Ammon's horn (tissue), 1 donor: Measurements from ENCODE around the gene DAPK2.
"Not testable (repeated sequence)": the region's sequence is repeated elsewhere in the genome, so short reads cannot be mapped to it uniquely, and the experiment has no call there.

Experiments
- DNase-seq: peaks from one replicate; pipeline ENCODE4 v3.0.0-alpha.2; 2016; ENCODE audit warnings: low spot score

Gene DAPK2

DNA sequence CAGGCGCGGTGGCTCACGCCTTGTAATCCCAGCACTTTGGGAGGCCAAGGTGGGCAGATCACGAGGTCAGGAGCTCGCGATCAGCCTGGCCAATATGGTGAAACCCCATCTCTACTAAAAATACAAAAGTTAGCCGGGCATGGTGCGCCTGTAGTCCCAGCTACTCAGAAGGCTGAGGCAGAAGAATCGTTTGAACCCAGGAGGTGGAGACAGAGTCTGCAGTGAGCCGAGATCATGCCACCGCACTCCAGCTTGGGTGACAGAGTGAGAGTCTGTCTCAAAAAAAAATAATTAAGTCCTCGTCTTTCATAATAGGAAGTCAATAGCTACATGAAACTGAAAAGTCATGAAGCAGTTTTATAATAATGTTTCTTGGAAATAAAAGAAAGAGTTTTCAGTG lies 7.4 kb upstream of the DAPK2 start:
- not testable (repeated sequence) for DNase-seq

DNA sequence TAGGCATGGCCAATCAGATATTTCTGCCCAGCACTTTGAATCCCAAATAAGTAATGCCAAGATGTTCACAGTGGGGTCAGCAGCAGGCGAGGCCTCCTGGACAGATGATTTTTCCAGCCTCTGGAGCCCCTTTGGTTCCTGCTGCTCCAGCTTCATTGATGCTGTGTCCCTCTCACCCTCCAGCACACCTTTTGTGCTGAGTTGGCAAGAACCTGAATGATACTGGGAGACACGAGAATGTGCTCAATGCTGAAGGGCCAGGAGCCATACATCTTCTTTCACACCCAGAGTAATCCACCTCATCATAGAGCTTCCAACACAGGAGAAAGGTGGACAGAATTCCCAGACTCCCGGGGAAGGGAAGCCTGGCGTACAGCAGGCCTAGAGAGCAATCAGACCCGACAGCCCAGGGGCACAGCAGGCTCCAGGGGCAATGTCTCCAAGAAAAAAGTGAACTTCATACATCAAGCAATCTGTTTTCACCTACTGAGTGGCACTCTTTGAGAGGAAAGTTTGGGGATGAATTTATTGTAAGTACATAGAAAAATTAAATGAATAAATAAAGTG lies 6.7 kb upstream of the DAPK2 start:
- DNase-seq: no peak

GRCh38 chr15:64051407-64052259 lies 5.3 kb upstream of the DAPK2 start:
- no peak for DNase-seq

- DNase-seq: no peak
Observed at GRCh38 chr15:64051093-64051402, 4.8 kb upstream of the DAPK2 start.

GRCh38 chr15:64050281-64051092 lies 4.2 kb upstream of the DAPK2 start:
- peak; percentile 0 for DNase-seq

GRCh38 chr15:64048781-64049460 lies 2.6 kb upstream of the DAPK2 start:
- peak; percentile 1 for DNase-seq

DNA sequence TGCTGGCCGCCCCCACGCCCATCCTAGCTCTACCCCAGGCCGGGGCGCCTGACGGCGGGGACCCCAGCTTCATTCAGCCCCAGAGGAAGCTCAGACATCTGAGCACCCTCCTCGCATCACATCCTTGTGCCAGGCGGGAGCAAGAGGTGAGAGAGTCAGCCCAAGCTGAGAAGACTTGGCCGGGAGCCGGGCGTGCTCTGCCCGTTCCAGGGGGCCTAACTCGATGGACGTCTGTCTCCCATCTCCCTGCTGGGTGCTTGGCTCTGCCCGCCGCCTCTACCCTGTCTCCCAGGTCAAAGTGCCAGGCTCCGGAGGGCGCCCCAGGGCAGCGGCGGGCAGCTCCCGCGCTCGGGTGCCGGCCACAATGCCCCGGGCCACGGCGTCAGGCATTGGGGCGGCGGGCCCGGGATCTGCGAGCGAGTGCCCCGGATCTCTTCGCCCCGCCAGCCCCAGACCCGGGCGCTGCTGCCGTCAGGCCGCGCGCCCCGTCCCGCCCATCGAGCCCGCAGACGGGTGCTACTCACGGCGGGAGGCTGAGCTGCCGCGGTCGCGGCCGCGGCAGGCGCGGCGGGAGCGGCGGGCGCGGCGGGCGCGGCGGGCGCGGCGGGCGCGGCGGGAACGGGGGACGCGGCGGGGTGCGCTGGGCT lies 388 bp downstream of the DAPK2 start:
- DNase-seq: no peak

- no peak for DNase-seq
Observed at GRCh38 chr15:64045101-64045435, 1.2 kb downstream of the DAPK2 start.

GRCh38 chr15:64044300-64045100 lies 1.8 kb downstream of the DAPK2 start:
- DNase-seq: no peak

GRCh38 chr15:64038878-64039610 lies 7.2 kb downstream of the DAPK2 start:
- no peak for DNase-seq

DNA sequence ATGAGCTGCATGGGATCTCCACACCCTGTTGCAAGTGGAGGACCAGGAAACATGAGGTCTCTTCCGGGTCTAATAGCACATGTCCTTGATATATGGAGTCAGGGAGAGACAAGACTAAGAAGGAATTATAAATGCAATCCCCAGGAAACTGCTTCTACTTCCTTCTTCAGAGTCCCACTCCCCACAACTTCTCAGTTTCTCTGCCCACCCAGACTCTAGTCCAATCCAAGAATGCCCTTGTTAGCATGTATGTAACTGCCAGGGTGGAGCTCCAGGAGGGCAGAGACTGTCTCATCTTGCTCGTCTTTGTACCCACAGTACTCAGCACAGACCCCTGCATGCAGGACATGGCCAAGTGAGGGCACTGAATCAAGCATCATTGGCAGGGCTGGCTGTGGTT lies 8.3 kb downstream of the DAPK2 start:
- DNase-seq: no peak

DNA sequence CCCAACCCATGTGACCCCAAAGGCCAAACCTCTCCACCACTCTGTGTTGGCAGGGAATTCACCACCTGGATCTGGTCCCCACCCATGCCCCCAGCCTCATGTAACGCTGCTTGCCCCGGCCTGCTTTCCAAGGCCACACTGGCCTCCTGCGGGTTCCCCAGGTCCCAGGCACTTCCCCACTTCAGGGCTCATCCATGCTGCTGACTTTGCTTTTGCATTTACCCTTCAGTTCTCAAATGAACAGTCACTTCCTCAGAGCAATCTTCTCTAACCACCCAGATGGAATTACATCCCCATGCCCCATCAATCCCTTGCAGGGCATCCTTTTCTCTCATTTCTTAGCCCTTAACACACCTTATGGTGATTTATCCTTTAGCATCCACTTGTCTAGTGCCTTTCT lies 9.2 kb downstream of the DAPK2 start:
- no peak for DNase-seq

DNA sequence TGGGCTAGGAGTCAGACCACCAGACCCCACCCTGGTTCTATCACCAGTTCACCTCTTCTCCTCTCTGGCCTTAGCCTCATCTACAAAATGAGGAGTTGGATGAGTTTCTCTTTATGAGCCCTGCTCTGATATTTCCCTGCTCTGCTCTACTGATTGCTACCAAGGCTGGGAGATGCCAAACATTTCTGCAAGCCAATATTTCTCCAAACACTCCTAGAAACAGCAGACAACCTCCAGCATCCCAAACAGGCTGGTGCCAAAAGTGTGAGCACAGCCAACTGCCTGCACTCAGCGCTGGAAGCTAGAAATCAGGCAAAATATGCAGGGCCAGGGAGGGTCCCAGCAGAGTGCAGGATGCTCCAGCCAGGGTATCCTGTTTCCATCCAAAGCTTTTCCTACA lies 10.8 kb downstream of the DAPK2 start:
- DNase-seq: peak; percentile 54

GRCh38 chr15:64034519-64034918 lies 11.8 kb downstream of the DAPK2 start:
- DNase-seq: no peak

DNA sequence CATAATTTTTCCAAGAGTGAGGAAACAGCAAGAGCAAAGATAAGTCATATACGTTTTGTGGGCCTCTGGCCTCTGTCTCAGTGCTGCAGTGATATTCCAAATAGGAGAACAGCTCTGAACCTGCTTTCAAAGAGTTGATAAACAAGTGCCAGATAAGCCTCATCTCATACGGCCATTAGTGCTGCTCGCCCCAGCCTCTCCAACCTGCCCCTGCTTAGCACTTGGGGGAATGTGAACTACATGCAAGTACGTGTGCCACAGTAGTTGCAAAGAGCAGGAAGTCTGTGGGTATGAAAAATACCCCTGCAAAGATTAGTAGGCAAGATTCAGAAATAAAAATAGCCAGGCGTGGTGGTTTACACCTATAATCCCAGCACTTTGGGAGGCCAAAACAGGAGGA lies 14.0 kb downstream of the DAPK2 start:
- DNase-seq: no peak

DNA sequence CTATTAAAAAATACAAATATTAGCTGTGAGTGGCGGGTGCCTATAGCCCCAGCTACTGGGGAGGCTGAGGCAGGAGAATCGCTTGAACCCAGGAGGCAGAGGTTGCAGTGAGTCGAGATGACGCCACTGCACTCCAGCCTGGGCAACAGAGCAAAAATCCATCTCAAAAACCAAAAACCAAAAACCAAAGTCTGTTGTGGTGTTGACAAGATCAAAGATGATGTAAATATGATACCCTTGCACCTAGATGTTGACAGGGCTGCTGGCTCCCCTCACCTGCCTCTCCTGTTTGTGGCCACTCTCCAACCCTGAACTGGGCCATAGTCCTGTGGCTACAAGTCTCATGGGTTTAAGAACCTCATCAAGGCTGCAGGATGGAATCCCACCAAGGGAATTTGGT lies 16.2 kb downstream of the DAPK2 start:
- DNase-seq: no peak

DNA sequence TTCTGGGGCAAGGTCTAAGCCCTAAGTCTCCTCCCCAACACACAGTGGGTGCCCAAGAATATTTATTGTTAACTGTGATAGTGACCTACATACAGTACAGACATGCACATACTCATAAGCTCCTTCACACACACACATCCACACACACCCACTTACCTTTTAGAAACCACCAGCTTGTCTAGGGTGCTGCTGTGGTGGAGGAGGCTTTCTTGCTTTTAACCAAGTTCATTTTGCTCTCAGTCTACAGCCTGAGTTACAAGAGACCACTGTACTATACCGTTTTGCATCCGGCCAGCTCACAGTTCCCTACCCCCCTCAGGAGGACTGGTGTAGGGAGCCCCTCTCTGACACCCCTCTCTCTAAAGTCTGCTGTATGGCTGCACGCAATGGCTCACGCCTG lies 16.7 kb downstream of the DAPK2 start:
- no peak for DNase-seq

GRCh38 chr15:64029110-64029509 lies 17.2 kb downstream of the DAPK2 start:
- DNase-seq: peak; percentile 93

GRCh38 chr15:64026591-64026990 lies 19.7 kb downstream of the DAPK2 start:
- no peak for DNase-seq

- DNase-seq: no peak
Observed at GRCh38 chr15:64024172-64025050, 21.9 kb downstream of the DAPK2 start.
